Nephron progenitor cell (in vitro differentiated cells): ENCODE data around the gene NRF1.

Experiments used
- DNase-seq: peaks from one replicate; pipeline ENCODE4 v3.0.0; 2021
- H3K27ac Mint-ChIP-seq: 2 replicates; pipeline ENCODE4 v1.8.0; 2021; ENCODE audit warnings: mild to moderate bottlenecking, moderate library complexity, mixed read lengths
- H3K27me3 Mint-ChIP-seq: 2 replicates; pipeline ENCODE4 v1.8.0; 2021; ENCODE audit warnings: mild to moderate bottlenecking, low read depth, mixed read lengths; ENCODE audit not compliant: poor library complexity
- H3K36me3 Mint-ChIP-seq: 2 replicates; pipeline ENCODE4 v1.8.0; 2021; ENCODE audit warnings: low read depth, mixed read lengths
- H3K4me1 Mint-ChIP-seq: 2 replicates; pipeline ENCODE4 v1.8.0; 2021; ENCODE audit warnings: mixed read lengths
- H3K4me3 Mint-ChIP-seq: 2 replicates; pipeline ENCODE4 v1.8.0; 2021; ENCODE audit warnings: mild to moderate bottlenecking, moderate library complexity, mixed read lengths
- H3K9me3 Mint-ChIP-seq: 2 replicates; pipeline ENCODE4 v1.8.0; 2021; ENCODE audit warnings: mild to moderate bottlenecking, moderate library complexity, mixed read lengths
- TF ChIP-seq, protein P1 (sequence below): fragments of 200-600 bp; sonication (generic); IDR thresholded peaks from 2 replicates; pipeline ENCODE4 v1.5.0; 2021; ENCODE audit warnings: antibody characterized with exemption

NRF1 gene

DNA sequence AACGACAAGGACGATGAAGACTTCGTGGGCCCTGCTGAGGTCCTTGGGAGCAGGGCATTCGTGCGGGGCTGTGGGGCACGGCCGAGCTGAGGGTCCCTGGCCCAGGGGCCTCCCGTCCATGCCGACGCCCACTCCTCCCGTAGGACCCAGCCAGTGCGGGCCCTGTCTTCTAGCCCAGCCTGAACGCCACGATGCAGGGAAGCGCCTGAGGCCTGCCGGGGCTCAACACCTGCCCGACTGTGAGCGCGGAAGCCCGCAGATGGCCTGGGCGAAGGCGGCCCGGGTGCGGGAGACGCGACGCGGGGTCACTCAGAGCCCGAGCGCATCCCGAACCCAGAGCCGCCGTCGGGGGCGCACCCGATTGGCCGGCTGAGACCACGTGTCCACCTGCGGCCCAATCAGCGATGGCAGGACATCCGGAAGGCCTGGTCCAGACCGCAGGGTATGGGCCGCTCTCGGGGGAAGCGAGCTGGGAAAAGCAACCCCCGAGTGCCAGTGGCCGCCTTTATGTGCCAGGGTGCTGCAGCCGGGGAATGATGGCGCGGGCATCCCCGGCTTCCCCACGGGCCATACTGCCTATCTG is 151.0 kb downstream of the NRF1 start:
- Mint-ChIP-seq H3K4me3 (no peak overlapping the region), H3K9me3 (no peaks in the 10 kb centered on the region), H3K36me3 (peaks cover 8% of the 10 kb centered on the region), H3K4me1 (peaks cover 35% of the 10 kb centered on the region), H3K27me3 (no peaks in the 10 kb centered on the region), H3K27ac (no peak overlapping the region)
- TF ChIP-seq, protein P1, sequence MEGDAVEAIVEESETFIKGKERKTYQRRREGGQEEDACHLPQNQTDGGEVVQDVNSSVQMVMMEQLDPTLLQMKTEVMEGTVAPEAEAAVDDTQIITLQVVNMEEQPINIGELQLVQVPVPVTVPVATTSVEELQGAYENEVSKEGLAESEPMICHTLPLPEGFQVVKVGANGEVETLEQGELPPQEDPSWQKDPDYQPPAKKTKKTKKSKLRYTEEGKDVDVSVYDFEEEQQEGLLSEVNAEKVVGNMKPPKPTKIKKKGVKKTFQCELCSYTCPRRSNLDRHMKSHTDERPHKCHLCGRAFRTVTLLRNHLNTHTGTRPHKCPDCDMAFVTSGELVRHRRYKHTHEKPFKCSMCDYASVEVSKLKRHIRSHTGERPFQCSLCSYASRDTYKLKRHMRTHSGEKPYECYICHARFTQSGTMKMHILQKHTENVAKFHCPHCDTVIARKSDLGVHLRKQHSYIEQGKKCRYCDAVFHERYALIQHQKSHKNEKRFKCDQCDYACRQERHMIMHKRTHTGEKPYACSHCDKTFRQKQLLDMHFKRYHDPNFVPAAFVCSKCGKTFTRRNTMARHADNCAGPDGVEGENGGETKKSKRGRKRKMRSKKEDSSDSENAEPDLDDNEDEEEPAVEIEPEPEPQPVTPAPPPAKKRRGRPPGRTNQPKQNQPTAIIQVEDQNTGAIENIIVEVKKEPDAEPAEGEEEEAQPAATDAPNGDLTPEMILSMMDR = no peak
- DNase-seq = no peak

DNA sequence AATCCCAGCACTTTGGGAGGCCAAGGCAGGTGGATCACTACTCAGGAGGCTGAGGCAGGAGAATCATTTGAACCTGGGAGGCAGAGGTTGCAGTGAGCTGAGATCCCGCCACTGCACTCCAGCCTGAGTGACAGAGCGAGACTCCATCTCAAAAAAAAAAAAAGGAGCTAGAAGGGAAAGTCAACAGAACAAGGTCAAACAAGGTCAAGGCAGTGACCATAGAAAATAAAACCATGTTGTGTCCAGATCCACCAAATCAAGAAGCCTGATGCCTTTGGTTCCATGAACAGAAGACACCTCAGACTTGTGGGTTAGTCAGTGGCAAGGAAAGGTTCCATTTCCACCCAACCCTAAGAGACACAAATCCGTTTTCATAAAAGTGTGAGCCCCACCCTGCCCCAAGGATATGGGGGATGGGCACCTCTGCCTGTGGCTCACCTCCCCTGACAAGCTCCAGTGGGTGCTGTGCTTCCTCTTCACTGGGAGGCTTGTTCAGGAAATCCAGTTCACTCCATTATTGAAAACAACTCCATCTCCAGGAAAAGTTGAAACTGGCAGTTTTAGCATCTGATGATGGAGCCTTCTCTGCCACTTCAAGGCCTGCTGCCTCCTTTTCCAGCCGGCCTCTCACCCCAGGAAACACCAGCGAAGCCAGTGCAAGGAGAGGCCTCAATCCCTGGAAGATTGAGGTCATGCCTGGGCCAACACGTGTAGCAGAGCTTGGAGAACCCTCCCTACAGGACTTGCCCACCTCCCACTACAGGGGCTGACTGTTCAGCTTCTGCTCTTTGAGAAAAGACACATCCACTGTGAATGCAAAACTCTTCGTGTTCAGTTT is 152.9 kb downstream of the NRF1 start:
- H3K27me3 Mint-ChIP-seq = peaks cover 3% of the 10 kb centered on the region
- H3K27ac Mint-ChIP-seq = peak overlapping the region; percentile 45
- peaks cover 53% of the 10 kb centered on the region for H3K4me1 Mint-ChIP-seq
- no peak for DNase-seq
- H3K36me3 Mint-ChIP-seq = no peaks in the 10 kb centered on the region
- H3K4me3 Mint-ChIP-seq = no peak overlapping the region
- no peaks in the 10 kb centered on the region for H3K9me3 Mint-ChIP-seq
- TF ChIP-seq, protein P1 = no peak

DNA sequence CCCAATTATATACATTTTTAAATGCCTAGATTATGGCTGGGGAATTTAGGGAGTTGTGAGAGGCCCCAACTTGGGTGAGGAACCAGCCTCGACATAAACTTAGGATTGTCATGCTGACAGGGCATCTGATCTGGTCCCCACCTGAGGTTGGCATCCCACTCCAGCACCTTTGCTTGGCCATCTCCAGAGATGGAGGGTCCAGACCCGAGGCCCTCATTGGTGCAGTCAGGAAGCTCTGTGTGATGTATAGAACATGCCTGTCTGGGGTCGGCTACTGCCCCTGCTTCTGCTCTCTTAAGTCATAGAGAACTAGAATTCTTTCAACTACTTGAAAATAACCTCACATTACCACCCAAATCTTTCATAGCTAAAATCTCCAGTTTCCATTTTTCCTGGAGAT is 153.8 kb downstream of the NRF1 start:
- no peak for DNase-seq
- peaks cover 3% of the 10 kb centered on the region for H3K27me3 Mint-ChIP-seq
- H3K4me1 Mint-ChIP-seq = peaks cover 56% of the 10 kb centered on the region
- H3K27ac Mint-ChIP-seq = no peak overlapping the region
- H3K36me3 Mint-ChIP-seq = no peaks in the 10 kb centered on the region
- TF ChIP-seq, protein P1 = no peak
- no peak overlapping the region for H3K4me3 Mint-ChIP-seq
- no peaks in the 10 kb centered on the region for H3K9me3 Mint-ChIP-seq

DNA sequence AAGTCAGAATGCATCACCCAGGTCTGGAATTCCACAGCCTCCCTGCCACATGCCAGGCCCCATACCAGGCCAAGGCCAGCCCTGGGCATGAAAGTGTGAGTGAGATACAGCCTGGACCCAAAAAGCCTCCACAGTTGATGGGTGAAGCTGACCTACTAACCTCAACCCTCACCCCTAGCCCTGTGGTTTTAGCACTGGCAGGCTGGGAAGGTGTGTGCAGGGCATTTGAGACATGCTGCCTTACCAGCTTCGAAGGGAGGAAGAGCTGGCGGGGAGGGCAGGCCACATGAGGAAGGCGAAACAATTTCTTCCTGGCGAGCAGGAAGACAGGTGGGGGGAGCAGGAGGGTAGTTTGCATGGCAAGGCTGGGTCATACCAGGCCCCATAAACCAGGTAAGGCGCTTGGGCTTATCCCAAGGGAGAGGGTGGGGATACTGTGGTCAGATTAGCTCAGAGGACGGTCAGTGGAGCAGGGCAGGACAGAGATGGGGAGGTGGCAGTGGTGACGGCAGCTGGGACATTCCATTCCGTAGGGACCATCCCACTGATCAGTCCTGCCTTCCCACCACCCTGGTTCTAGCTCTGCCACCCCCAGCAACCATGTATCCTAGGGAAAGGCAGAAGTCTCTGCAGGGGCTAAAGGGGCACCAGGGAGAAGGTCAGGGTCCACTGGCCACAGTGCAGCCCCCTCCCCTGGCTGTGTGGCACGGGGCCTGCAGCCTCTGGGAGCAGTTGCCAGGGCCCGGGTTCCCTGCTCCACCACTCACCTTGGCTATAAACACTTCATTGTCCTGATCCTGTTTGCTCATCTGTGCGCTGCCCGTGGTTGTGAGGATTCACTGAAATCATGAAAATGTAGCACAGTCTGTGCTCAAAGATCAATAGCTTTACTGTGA is 155.8 kb downstream of the NRF1 start:
- Mint-ChIP-seq H3K27ac (no peak overlapping the region), H3K9me3 (no peaks in the 10 kb centered on the region), H3K36me3 (no peaks in the 10 kb centered on the region), H3K4me3 (no peak overlapping the region), H3K4me1 (peaks cover 67% of the 10 kb centered on the region), H3K27me3 (peaks cover 3% of the 10 kb centered on the region)
- DNase-seq = no peak
- TF ChIP-seq, protein P1 = no peak

DNA sequence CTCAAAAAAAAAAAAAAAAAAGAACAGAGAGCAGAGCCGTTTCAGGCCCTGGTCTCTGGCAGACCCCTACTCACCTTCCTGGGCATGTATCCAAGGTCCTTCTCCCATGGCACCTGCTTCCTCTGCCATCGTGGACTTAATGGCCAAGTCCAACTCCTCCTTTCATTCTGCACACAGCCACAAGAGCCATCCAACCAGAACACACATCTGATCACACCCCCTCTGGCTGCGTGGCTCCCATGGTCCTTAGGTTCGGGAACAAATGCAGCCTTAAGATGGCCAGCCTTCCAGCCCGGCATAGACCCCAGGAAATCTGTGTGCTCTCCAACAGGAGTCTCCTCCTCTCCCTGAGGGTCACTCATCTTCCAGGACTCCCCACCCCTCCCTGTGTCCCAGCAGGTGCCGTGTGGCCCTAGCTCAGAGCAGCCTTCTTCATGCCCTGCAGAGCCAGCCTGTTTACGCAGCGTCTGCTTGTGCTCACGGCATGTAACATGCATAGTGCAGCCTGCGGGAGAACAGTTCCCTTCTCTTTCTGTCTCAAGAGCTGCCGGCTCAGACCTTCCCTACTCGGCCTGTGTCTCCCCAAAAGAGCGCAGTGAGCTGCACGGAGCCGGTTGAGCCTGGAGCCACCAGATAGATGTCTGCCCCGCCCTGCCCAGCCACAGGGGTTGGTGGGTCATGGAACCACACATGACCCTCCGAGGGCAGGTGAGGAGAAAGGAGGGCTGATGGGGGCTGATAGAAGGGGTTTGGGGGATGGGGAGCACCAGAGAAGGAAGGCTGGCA is 157.3 kb downstream of the NRF1 start:
- peak overlapping the region; percentile 72 for H3K27ac Mint-ChIP-seq
- peaks cover 74% of the 10 kb centered on the region for H3K4me1 Mint-ChIP-seq
- TF ChIP-seq, protein P1 = no peak
- no peaks in the 10 kb centered on the region for H3K36me3 Mint-ChIP-seq
- DNase-seq = no peak
- H3K4me3 Mint-ChIP-seq = no peak overlapping the region
- H3K9me3 Mint-ChIP-seq = no peaks in the 10 kb centered on the region
- H3K27me3 Mint-ChIP-seq = peaks cover 4% of the 10 kb centered on the region
